GM21723 (cell line): Measurements from ENCODE around the gene GALNT4.

Source experiments
- ATAC-seq: cut with Tn5 transposase; IDR thresholded peaks from one replicate; pipeline ENCODE4 v1.9.1; 2021; ENCODE audit warnings: mild to moderate bottlenecking, moderate library complexity; ENCODE audit not compliant: unreplicated experiment

Gene GALNT4

GRCh38 chr12:89494411-89495231 is 30.0 kb downstream of the GALNT4 start:
- ATAC-seq = no peak

- ATAC-seq = no peak
These were observed 30.8 kb downstream of the GALNT4 start for GRCh38 chr12:89493670-89494302.

- no peak for ATAC-seq
These were observed 31.7 kb downstream of the GALNT4 start for GRCh38 chr12:89492883-89493282.

GRCh38 chr12:89490922-89491321 is 33.7 kb downstream of the GALNT4 start:
- no peak for ATAC-seq

GRCh38 chr12:89486264-89486663 is 38.3 kb downstream of the GALNT4 start:
- no peak for ATAC-seq

GRCh38 chr12:89484470-89484869 is 40.1 kb downstream of the GALNT4 start:
- ATAC-seq = no peak

GRCh38 chr12:89481213-89481914 is 43.2 kb downstream of the GALNT4 start:
- no peak for ATAC-seq

GRCh38 chr12:89479982-89480381 is 44.6 kb downstream of the GALNT4 start:
- no peak for ATAC-seq

- no peak for ATAC-seq
These were observed 46.8 kb downstream of the GALNT4 start for GRCh38 chr12:89477633-89478279.

GRCh38 chr12:89476904-89477595 is 47.5 kb downstream of the GALNT4 start:
- ATAC-seq = no peak

GRCh38 chr12:89476232-89476631 is 48.4 kb downstream of the GALNT4 start:
- ATAC-seq = no peak

GRCh38 chr12:89475203-89475990 is 49.2 kb downstream of the GALNT4 start:
- ATAC-seq = peak; percentile 38

GRCh38 chr12:89474615-89475014 is 50.0 kb downstream of the GALNT4 start:
- no peak for ATAC-seq
